RWPE2 (cell line): ENCODE measurements around the gene SLC7A4.
"Not testable (repeated sequence)": the region's sequence is repeated elsewhere in the genome, so short reads cannot be mapped to it uniquely, and the experiment has no call there.

Experiments used
- ATAC-seq: fragments of 200-7000 bp; cut with Tn5 transposase; 3 replicates; pipeline ENCODE4 v1.9.1; 2021; ENCODE audit warnings: low read depth
- DNase-seq: peaks from one replicate; pipeline ENCODE4 v3.0.0-alpha.2; 2020; ENCODE audit warnings: low spot score
- H3K27ac ChIP-seq: fragments of 450-650 bp; 2 replicates; pipeline ENCODE4 v1.5.1; 2017; ENCODE audit warnings: mild to moderate bottlenecking; ENCODE audit not compliant: poor library complexity, severe bottlenecking
- H3K27me3 ChIP-seq: fragments of 250-450 bp; sonication (Bioruptor Pico); 2 replicates; pipeline ENCODE4 v1.5.1; 2021; ENCODE audit warnings: mild to moderate bottlenecking, moderate library complexity; ENCODE audit not compliant: insufficient read depth, poor library complexity, severe bottlenecking
- H3K36me3 ChIP-seq: fragments of 250-450 bp; sonication (Bioruptor Pico); 2 replicates; pipeline ENCODE4 v1.5.1; 2020; ENCODE audit warnings: low read depth, mild to moderate bottlenecking, moderate library complexity
- H3K4me1 ChIP-seq: fragments of 250-450 bp; sonication (Bioruptor Pico); 2 replicates; pipeline ENCODE4 v1.5.1; 2021; ENCODE audit warnings: mild to moderate bottlenecking, moderate library complexity; ENCODE audit not compliant: insufficient read depth, poor library complexity, severe bottlenecking
- H3K4me3 ChIP-seq: fragments of 250-450 bp; sonication (Bioruptor Pico); 2 replicates; pipeline ENCODE4 v1.5.1; 2021; ENCODE audit warnings: mild to moderate bottlenecking, moderate library complexity; ENCODE audit not compliant: severe bottlenecking
- H3K9me3 ChIP-seq: fragments of 250-450 bp; sonication (Bioruptor Pico); 2 replicates; pipeline ENCODE4 v1.5.1; 2021; ENCODE audit warnings: mild to moderate bottlenecking, moderate library complexity; ENCODE audit not compliant: severe bottlenecking
- TF ChIP-seq, protein P1 (sequence below): fragments of 450-650 bp; IDR thresholded peaks from one replicate; pipeline ENCODE4 v1.5.1; 2017; ENCODE audit warnings: mild to moderate bottlenecking, moderate library complexity; ENCODE audit not compliant: poor library complexity, severe bottlenecking

The SLC7A4 gene

DNA sequence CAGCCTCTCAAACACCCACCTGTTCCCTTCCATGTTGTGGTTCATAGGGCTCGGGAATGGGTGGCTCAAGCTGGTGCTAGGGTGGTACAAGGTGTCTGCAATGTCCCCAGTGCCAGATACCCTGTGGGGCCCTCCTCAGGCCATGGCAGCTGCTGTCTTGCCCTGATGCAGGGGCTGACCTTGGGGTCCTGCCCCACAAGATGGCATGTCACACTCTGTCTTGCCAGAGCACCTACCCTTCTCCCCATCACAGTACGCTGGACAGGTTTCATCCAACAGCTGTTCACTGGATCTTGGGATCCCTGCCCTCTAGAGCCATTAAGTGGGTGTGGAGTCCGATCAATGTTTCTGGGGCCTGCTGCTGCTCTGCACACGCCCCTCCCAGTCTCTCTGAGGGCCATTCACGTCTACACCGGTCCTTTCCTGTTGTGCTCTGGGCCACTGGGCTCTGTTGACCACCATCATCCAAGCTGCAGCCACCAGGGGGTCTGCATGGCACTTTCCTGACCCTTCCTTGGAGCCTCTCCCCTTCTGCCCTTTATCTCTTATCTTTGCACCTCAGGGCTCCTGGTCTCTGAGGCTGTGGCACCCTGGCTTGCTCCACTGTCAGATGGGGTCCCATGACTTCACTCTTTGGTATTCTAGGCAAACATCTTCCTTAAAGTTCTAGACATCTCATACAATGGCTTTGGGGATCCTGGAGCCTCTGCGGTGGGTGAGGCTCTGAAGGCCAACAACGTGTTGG lies 20.5 kb upstream of the SLC7A4 start:
- Histone ChIP-seq H3K4me1 (peaks cover 5% of the 10 kb centered on the region), H3K9me3 (peaks cover 7% of the 10 kb centered on the region), H3K27ac (no peak overlapping the region), H3K36me3 (no peaks in the 10 kb centered on the region), H3K4me3 (no peak overlapping the region), H3K27me3 (no peaks in the 10 kb centered on the region)
- no peak for ATAC-seq
- no peak for DNase-seq
- TF ChIP-seq, protein P1, sequence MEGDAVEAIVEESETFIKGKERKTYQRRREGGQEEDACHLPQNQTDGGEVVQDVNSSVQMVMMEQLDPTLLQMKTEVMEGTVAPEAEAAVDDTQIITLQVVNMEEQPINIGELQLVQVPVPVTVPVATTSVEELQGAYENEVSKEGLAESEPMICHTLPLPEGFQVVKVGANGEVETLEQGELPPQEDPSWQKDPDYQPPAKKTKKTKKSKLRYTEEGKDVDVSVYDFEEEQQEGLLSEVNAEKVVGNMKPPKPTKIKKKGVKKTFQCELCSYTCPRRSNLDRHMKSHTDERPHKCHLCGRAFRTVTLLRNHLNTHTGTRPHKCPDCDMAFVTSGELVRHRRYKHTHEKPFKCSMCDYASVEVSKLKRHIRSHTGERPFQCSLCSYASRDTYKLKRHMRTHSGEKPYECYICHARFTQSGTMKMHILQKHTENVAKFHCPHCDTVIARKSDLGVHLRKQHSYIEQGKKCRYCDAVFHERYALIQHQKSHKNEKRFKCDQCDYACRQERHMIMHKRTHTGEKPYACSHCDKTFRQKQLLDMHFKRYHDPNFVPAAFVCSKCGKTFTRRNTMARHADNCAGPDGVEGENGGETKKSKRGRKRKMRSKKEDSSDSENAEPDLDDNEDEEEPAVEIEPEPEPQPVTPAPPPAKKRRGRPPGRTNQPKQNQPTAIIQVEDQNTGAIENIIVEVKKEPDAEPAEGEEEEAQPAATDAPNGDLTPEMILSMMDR: no peak

DNA sequence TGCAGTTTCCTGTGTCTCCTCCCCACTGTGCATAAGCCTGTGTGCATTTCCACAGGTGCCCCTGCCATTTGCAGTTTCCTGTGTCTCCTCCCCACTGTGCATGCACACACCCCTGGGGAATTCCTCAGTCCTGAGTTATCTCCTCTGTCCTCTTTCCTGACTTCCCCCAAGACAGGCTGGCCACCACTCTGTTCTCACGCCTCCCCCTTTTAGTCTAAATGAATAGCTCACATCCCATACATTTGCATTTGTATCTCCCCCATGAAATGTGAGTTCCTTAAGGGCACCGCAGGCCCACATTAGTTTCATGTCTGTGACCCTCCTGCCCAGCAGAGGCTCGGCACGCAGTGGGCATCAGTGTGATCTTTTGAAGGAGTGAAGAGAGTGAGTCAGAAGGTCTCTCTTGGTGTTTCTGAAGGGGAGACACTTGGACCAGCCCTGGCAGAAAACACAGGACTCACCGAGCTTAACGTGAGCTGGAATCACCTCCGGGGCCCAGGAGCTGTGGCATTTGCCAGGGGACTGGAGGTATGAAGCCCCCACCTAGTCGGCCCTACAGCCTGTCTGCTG lies 19.6 kb upstream of the SLC7A4 start:
- no peak overlapping the region for H3K4me3 ChIP-seq

DNA sequence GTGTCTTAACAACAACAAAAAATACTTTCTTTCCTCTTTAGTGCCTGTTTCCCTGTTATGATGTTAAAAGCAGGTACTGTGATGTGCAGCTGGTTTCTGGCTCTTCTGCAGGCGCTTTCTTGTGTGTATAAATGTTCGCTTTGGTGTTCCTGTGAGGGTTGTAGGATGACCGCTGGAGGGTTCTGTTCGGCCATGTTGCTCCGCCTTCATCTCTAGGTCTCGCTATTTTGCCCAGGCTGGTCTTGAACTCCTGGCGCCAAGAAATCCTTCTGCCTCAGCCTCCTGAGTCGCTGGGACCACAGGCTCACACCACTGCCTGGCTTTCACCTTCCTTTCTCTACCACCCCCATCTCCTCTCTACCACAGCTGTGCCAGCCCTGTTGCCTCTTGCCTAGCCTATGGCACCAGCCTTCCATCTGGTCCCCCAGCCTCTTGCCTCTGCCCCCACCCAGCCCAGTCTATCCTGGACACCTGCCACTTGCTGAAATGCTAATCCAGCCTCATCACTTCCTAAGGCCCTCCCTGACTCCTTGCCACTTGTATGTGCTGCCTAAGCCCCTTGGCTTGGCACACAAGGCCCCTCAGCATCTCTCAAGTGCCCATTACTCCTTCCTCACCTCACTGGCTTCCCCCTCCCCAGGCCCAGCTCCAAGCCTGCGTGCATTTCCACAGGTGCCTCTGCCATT lies 18.9 kb upstream of the SLC7A4 start:
- ATAC-seq: no peak
- Histone ChIP-seq H3K4me1 (no peaks in the 10 kb centered on the region), H3K36me3 (no peaks in the 10 kb centered on the region), H3K27ac (no peak overlapping the region), H3K4me3 (no peak overlapping the region), H3K27me3 (no peaks in the 10 kb centered on the region), H3K9me3 (peaks cover 3% of the 10 kb centered on the region)
- TF ChIP-seq, protein P1: no peak
- no peak for DNase-seq

More for the DNA sequence above, 19.6 kb upstream of the SLC7A4 start:
- H3K36me3 ChIP-seq: no peaks in the 10 kb centered on the region
- no peaks in the 10 kb centered on the region for H3K27me3 ChIP-seq
- peaks cover 4% of the 10 kb centered on the region for H3K4me1 ChIP-seq
- peaks cover 4% of the 10 kb centered on the region for H3K9me3 ChIP-seq
- no peak overlapping the region for H3K27ac ChIP-seq
- DNase-seq (no peak), ATAC-seq (no peak)
- TF ChIP-seq, protein P1: no peak

DNA sequence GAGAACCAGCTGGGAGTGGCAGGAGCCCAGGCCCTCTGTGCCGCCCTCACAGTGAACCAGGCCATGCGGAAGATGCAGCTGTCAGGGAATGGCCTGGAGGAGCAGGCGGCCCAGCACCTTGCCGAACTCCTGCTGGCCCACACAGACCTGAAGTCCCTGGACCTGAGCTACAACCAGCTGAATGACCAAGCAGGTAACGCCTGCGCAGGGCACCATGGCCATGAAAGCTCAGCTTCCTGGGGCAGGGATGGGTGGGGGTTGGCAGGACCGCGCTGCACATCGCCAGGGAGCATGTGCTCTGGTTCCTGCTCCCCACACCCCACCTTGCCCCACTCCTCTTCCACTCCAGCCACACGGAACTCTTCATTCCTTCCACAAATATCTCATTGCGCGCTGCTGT lies 16.6 kb upstream of the SLC7A4 start:
- H3K27ac ChIP-seq, H3K4me1 ChIP-seq, H3K27me3 ChIP-seq, DNase-seq, H3K36me3 ChIP-seq, ATAC-seq, H3K4me3 ChIP-seq, H3K9me3 ChIP-seq: not testable (repeated sequence)

DNA sequence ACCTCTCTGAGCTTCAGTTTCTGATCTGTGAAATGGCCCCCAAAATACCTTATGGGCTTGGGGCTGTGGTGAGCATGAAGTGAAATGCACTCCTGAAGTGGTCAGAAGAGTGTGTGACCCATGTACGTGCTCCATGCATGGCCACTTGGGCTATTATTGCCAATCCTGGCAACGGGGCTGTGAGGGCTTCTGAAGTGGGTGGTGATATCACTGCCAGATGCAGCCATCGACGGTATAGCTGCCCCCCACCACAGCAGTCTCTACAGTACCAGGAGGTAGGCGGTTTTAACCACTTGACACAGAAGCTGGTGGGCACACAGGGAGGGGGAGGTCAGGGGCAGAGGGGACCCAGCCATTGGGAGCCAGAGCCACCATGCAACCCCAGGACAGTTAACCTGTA lies 16.1 kb upstream of the SLC7A4 start:
- H3K27me3 ChIP-seq, H3K36me3 ChIP-seq, H3K4me3 ChIP-seq, DNase-seq, H3K9me3 ChIP-seq, ATAC-seq, H3K27ac ChIP-seq: not testable (repeated sequence)
- H3K4me1 ChIP-seq: peaks cover 12% of the 10 kb centered on the region
